HG03108 (cell line): ENCODE measurements around the gene CCKAR.
"Not testable (repeated sequence)": the region's sequence is repeated elsewhere in the genome, so short reads cannot be mapped to it uniquely, and the experiment has no call there.

ENCODE experiments used
- ATAC-seq: cut with Tn5 transposase; IDR thresholded peaks from one replicate; pipeline ENCODE4 v1.9.1; 2021; ENCODE audit warnings: moderate library complexity; ENCODE audit not compliant: unreplicated experiment

CCKAR gene, protein sequence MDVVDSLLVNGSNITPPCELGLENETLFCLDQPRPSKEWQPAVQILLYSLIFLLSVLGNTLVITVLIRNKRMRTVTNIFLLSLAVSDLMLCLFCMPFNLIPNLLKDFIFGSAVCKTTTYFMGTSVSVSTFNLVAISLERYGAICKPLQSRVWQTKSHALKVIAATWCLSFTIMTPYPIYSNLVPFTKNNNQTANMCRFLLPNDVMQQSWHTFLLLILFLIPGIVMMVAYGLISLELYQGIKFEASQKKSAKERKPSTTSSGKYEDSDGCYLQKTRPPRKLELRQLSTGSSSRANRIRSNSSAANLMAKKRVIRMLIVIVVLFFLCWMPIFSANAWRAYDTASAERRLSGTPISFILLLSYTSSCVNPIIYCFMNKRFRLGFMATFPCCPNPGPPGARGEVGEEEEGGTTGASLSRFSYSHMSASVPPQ

GRCh38 chr4:26490111-26490959, at the start of gene CCKAR:
TSS of gene CCKAR (minus strand) at chr4:26490484. CDS start at chr4:26490267, 217 bp downstream.
- ATAC-seq = no peak

DNA sequence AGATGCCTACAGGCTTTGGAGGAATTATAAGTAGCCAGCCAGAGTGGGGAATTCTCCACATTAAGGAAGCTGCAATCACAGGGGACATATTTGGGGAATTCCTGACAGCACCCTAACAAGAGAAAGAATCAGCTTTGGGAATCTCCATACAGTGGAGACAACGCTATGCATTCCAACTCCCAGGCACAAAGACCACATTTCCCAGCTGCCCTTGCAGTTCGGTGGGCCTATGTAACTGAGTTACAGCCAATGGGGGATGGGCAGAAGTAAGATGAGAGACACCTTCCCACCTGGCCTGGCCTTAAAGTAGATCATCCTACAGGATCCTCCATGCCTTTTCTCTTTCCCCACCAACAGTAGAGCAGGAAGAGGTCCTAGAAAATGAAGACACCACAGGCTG, 43.4 kb upstream of the CCKAR start:
- ATAC-seq = no peak

- no peak for ATAC-seq
Measured at GRCh38 chr4:26531491-26532116, 41.3 kb upstream of the CCKAR start.

- no peak for ATAC-seq
Measured at GRCh38 chr4:26530099-26530498, 39.8 kb upstream of the CCKAR start.

DNA sequence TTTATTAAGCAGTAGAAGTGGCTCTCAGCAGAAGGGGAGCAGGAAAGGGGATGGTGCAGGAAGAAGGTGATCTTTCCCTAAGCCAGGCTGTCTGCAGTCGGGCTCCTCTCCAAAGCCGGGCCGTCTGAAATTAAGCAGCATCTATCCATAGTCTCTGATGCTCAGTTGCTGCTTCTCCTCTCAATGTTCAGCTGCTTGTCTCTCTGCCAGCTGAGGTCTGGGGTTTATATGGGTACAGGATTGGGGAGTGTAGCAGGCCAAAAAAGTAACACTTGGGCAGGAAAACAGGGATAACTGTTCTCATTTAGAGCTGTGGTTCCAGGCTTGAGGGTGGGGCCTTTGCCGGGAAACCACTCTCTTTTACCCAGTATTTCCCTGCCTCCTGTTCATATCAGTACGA, 39.2 kb upstream of the CCKAR start:
- no peak for ATAC-seq

DNA sequence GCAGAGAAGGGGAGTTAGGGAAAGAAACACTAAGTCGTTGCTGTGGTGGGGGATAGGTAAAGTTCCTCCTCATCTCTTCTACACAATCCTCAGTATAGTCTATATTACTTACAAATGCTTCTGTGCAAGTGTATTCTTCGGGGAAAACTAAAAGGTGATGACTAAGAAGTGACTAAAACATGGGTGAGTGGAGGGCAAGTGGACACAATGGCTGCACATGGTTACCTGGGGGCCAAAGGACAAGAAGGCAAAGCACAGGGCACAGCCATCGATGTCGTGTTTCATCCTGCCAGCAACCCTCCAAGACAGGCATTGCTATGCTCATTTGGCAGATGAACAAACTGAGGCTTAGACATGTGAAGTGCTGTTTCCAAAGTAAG, 35.5 kb upstream of the CCKAR start:
- ATAC-seq = no peak

DNA sequence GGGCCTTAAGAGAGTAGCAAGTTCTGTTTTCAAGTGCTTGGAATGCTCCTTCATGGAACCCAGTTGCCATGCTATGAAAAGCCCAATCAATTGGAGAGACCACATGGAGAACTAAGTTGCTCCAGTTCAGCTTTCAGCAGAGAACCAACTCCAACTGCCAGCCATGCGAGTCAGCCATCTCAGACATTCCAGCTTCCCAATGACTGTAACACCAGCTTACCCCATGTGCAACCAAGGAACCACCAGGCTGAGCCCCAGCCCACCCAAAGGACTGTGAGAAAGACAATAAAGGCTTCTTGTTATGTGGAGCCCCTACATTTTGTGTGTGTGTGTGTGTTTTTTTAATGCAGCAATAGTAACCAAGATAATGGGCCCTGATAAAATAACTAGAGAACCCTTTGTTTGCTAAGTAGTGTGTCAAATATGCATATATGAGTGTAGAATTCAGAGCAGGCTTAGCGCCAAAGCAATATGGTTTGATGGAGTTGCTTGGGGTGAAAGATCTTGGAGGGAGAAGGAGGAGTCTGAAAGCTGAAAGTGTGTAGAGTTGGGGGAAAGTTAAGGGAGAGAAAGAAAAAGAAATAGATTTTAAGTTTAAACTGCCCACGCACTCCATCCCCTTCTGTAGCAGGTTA, 35.0 kb upstream of the CCKAR start:
- no peak for ATAC-seq

DNA sequence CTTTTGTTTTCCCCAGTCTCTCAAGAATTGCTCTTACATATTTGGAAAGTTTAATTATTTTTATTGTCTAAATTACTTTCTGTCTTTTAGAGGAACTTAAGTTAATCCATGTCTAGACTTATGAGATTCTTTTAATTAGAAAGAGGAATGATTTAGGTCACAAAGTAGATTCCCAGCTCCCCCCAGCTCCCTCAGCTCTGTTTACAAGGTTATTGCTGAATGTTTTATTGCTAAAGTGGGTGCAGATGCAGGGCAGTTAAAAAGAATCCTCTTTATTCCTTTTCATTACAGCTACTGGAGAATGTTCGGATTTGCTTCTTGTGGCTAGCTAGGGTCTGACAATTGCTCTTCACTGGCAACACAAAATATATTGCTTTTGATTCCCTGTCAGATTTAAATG, 33.7 kb upstream of the CCKAR start:
- no peak for ATAC-seq

DNA sequence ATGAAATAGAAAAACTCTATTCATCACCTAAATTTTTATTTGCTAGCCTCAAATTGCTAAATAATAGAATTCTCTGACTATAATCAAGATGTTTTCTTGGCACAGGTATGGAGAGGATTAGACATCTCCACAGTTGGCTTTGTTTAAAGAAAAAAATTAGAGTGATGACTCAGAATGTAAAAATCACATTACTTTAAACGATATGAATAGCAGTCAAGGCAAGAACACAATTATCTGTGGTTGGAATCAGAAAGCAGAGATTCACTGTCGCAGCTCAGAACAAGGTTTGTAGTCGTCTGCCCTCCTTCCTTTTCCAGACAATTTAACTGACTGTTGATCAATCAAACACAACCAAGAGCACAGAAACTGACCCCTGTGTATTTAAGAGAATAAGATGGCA, 32.2 kb upstream of the CCKAR start:
- ATAC-seq = no peak

DNA sequence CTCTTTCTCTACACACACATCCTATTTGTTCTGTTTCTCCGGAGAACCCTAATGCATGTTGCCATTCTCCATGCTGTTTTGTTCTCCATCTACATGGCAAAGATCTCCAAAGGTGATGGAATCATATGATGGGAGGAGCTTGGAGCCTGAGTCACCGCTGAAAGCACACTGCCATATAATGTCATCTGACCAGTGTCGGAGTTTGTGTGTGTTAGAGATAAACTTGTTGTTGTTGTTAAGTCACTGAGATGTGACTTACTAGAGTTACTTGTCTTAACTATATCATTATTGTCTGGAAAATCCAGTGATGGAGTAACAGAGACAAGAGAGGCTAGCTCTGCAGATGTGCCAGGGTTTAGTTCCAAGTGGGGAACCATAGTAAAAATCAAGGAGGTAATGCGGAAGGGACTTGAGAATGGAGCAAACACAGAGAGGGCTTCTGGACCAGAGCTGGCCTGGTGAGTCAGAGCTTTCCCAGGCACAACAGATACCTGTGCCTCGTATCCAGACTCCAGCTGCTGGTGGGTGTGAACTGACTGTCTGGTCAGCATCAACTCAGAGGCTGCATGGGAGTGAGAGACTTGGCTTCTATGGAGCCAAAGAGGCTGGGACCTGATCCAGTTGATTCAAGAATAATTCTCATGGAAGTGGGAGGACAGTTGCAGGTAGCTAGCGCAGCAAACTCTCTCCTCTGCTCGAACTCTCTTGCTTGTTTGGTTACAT, 30.6 kb upstream of the CCKAR start:
- ATAC-seq = no peak

DNA sequence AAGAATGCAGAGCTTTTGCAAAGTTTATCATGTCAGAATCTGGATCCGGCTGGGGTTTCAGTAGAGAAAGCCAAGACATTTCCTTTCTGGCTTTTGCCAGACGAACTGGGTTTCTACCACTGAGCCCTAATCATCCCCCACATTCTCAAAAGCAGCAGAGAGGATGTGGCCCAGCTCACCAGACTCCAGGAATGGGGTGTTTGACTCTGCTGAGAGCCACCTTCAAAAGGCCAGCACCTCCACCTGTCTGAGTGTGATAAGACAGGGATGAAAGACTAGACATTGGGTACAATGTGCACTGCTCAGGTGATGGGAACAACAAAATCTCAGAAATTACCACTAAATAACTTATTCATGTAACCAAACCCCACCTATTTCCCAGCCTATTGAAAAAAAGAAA, 25.7 kb upstream of the CCKAR start:
- ATAC-seq = no peak

GRCh38 chr4:26510334-26510964, 20.2 kb upstream of the CCKAR start:
- ATAC-seq = no peak

GRCh38 chr4:26509681-26510333, 19.5 kb upstream of the CCKAR start:
- ATAC-seq = no peak

DNA sequence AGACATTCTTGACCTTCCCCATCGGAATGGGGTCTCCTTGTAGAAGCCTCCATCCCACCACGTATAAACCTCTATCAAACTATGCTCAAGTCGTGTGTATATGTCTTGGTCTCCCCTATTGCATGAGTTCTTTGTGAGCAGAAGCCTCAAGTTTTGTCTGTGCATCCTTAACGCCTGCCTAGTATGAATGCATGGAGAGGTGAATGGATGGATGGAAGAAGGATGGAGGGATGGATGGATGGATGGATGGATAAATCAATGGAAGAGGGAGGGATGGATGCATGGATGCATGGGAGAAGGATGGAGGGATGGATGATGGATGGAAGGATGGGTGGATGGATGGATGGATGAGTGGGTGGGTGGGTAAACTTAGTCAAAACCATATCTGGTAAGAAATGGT, 17.0 kb upstream of the CCKAR start:
- ATAC-seq = no peak

DNA sequence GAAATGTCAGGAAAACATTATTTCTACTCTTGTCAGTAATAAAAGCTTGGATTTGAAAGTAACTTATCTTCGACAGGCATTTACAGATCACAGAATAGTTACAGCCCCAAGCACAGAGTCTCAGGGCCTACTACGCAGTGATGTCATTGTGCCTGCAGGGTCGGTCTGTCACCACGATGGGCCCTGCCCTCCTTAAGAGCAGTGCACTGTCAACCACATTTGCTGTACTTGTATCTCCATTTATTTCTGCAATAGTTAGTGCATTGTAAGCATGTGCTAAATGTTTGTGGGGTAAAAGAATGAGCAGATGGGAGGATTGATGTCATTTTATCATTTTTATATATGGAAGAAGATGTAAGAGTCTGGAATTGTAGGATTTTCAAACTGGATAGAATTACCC, 13.6 kb upstream of the CCKAR start:
- ATAC-seq = no peak

DNA sequence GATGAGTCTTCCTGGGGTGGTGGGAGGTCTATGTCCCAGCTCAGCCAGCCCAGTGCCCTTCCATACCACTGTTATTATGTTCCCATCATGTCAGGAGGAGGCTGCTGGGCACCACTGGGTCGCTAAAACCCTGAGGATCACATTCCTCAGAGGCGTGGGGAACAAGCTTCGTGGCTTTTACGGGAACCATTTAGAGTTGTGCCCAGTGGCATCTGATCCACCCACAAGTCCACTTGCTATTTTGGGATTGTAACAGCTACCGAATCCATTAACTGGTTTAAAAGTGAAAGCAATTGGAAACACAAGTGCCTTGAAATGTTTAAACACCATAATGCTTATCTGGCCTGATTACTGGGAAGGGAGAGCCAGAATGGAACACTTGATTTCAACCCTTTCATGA, 13.1 kb upstream of the CCKAR start:
- ATAC-seq = no peak

DNA sequence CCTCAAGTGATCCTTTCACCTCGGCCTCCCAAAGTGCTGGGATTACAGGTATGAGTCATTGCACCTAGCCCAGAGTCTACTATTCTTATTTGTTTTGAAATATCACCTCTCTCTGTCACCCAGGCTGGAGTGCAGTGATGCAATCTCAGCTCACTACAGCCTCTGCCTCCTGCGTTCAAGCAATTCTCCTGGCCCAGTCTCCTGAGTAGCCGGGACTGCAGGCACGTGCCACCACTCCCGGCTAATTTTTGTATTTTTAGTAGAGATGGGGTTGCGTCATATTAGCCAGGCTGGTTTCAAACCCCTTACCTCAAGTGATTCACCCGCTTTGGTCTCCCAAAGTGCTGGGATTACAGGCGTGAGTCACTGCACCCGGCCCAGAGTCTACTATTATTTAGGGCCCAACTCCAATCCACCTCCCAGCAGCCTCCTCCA, 10.3 kb upstream of the CCKAR start:
- not testable (repeated sequence) for ATAC-seq

DNA sequence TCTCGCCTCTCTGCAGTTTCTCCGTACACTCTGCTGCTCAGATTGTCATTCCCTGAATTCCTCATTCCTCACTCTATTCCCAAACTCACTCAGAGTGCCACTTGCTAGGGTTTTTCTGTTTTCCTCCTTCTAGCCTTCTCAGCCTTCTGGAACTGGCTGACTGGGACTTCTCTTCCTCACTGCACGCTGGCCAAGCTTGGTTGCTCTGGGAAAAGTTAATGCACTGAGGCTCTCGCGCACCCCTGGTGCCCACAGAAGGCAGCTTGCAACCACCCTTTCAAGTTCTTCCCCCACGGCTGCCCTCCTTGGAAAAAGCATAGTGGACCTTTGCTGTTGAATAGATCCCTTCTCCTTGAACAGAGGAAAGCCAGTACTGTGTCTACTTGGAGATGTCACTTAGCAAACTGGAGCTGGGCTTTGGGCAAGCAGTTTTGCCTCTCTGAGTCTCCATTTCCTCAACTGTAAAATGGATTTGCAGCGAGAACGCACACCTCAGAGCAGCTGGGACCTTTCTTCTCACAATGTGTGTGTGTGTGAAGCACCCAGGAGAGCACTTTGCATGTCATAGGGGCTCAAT, 6.0 kb upstream of the CCKAR start:
- no peak for ATAC-seq

- ATAC-seq = no peak
Measured at GRCh38 chr4:26493461-26493860, 3.2 kb upstream of the CCKAR start.
